ENCODE data around the gene NAA50.

The NAA50 gene

GRCh38 chr3:113736548-113737089 lies 9.4 kb downstream of the NAA50 start:
- Histone ChIP-seq H3K27ac (ENCODE audit: low read length) (no peak overlapping the region), H3K9ac (ENCODE audit: low read depth, low read length) (no peak overlapping the region), H3K9me3 (ENCODE audit: insufficient read depth, low read depth, low read length) (no peaks in the 10 kb centered on the region), H3K36me3 (ENCODE audit: insufficient read depth, low read depth, low read length) (peaks cover 11% of the 10 kb centered on the region), H3K4me3 (ENCODE audit: low read length) (no peak overlapping the region), H3K27me3 (ENCODE audit: insufficient read depth, low read length) (no peaks in the 10 kb centered on the region), H3K4me1 (ENCODE audit: insufficient read depth, low read length) (peaks cover 22% of the 10 kb centered on the region; the same call in 1 of the 2 replicates)

GRCh38 chr3:113731694-113732093 lies 14.4 kb downstream of the NAA50 start:
- Histone ChIP-seq H3K9me3 (ENCODE audit: insufficient read depth, low read depth, low read length) (no peaks in the 10 kb centered on the region), H3K36me3 (ENCODE audit: insufficient read depth, low read depth, low read length) (peaks cover 18% of the 10 kb centered on the region), H3K9ac (ENCODE audit: low read depth, low read length) (no peak overlapping the region), H3K4me3 (ENCODE audit: low read length) (no peak overlapping the region), H3K27me3 (ENCODE audit: insufficient read depth, low read length) (no peaks in the 10 kb centered on the region), H3K4me1 (ENCODE audit: insufficient read depth, low read length) (peaks cover 11% of the 10 kb centered on the region), H3K27ac (ENCODE audit: low read length) (no peak overlapping the region)

- Histone ChIP-seq H3K27ac (ENCODE audit: low read length) (no peak overlapping the region), H3K4me1 (ENCODE audit: insufficient read depth, low read length) (peaks cover 7% of the 10 kb centered on the region), H3K36me3 (ENCODE audit: insufficient read depth, low read depth, low read length) (peaks cover 18% of the 10 kb centered on the region), H3K9ac (ENCODE audit: low read depth, low read length) (no peak overlapping the region), H3K27me3 (ENCODE audit: insufficient read depth, low read length) (no peaks in the 10 kb centered on the region), H3K9me3 (ENCODE audit: insufficient read depth, low read depth, low read length) (no peaks in the 10 kb centered on the region), H3K4me3 (ENCODE audit: low read length) (no peak overlapping the region)
These were observed 15.5 kb downstream of the NAA50 start for GRCh38 chr3:113730550-113730949.

- H3K4me3 ChIP-seq (ENCODE audit: low read length) = no peak overlapping the region
- H3K9ac ChIP-seq (ENCODE audit: low read depth, low read length) = no peak overlapping the region
- peaks cover 33% of the 10 kb centered on the region for H3K36me3 ChIP-seq (ENCODE audit: insufficient read depth, low read depth, low read length)
- H3K4me1 ChIP-seq (ENCODE audit: insufficient read depth, low read length) = peaks cover 7% of the 10 kb centered on the region
- H3K9me3 ChIP-seq (ENCODE audit: insufficient read depth, low read depth, low read length) = no peaks in the 10 kb centered on the region
- no peak overlapping the region for H3K27ac ChIP-seq (ENCODE audit: low read length)
- no peaks in the 10 kb centered on the region for H3K27me3 ChIP-seq (ENCODE audit: insufficient read depth, low read length)
These were observed 17.4 kb downstream of the NAA50 start for GRCh38 chr3:113728661-113729060.

- Histone ChIP-seq H3K27me3 (ENCODE audit: insufficient read depth, low read length) (no peaks in the 10 kb centered on the region), H3K36me3 (ENCODE audit: insufficient read depth, low read depth, low read length) (peaks cover 79% of the 10 kb centered on the region), H3K4me3 (ENCODE audit: low read length) (no peak overlapping the region), H3K4me1 (ENCODE audit: insufficient read depth, low read length) (no peaks in the 10 kb centered on the region), H3K9ac (ENCODE audit: low read depth, low read length) (no peak overlapping the region), H3K9me3 (ENCODE audit: insufficient read depth, low read depth, low read length) (no peaks in the 10 kb centered on the region), H3K27ac (ENCODE audit: low read length) (no peak overlapping the region)
These were observed 24.4 kb downstream of the NAA50 start for GRCh38 chr3:113721636-113722035.

GRCh38 chr3:113719758-113720157 lies 26.3 kb downstream of the NAA50 start:
- Histone ChIP-seq H3K27me3 (ENCODE audit: insufficient read depth, low read length) (no peaks in the 10 kb centered on the region), H3K36me3 (ENCODE audit: insufficient read depth, low read depth, low read length) (peaks cover 80% of the 10 kb centered on the region), H3K4me3 (ENCODE audit: low read length) (no peak overlapping the region), H3K9ac (ENCODE audit: low read depth, low read length) (no peak overlapping the region), H3K27ac (ENCODE audit: low read length) (no peak overlapping the region), H3K4me1 (ENCODE audit: insufficient read depth, low read length) (no peaks in the 10 kb centered on the region), H3K9me3 (ENCODE audit: insufficient read depth, low read depth, low read length) (no peaks in the 10 kb centered on the region)

GRCh38 chr3:113719294-113719693 lies 26.8 kb downstream of the NAA50 start:
- Histone ChIP-seq H3K4me1 (ENCODE audit: insufficient read depth, low read length) (no peaks in the 10 kb centered on the region), H3K9ac (ENCODE audit: low read depth, low read length) (no peak overlapping the region), H3K4me3 (ENCODE audit: low read length) (no peak overlapping the region), H3K27me3 (ENCODE audit: insufficient read depth, low read length) (no peaks in the 10 kb centered on the region), H3K9me3 (ENCODE audit: insufficient read depth, low read depth, low read length) (no peaks in the 10 kb centered on the region), H3K27ac (ENCODE audit: low read length) (no peak overlapping the region), H3K36me3 (ENCODE audit: insufficient read depth, low read depth, low read length) (peaks cover 76% of the 10 kb centered on the region)

GRCh38 chr3:113717818-113718217 lies 28.2 kb downstream of the NAA50 start:
- H3K4me1 ChIP-seq (ENCODE audit: insufficient read depth, low read length) = no peaks in the 10 kb centered on the region
- H3K36me3 ChIP-seq (ENCODE audit: insufficient read depth, low read depth, low read length) = peaks cover 61% of the 10 kb centered on the region
- no peaks in the 10 kb centered on the region for H3K27me3 ChIP-seq (ENCODE audit: insufficient read depth, low read length)
- H3K9ac ChIP-seq (ENCODE audit: low read depth, low read length) = no peak overlapping the region
- H3K9me3 ChIP-seq (ENCODE audit: insufficient read depth, low read depth, low read length) = no peaks in the 10 kb centered on the region
- no peak overlapping the region for H3K27ac ChIP-seq (ENCODE audit: low read length)
- no peak overlapping the region for H3K4me3 ChIP-seq (ENCODE audit: low read length)

GRCh38 chr3:113717308-113717707 lies 28.7 kb downstream of the NAA50 start:
- H3K9ac ChIP-seq (ENCODE audit: low read depth, low read length) = no peak overlapping the region
- H3K27ac ChIP-seq (ENCODE audit: low read length) = no peak overlapping the region
- no peaks in the 10 kb centered on the region for H3K4me1 ChIP-seq (ENCODE audit: insufficient read depth, low read length)
- H3K27me3 ChIP-seq (ENCODE audit: insufficient read depth, low read length) = no peaks in the 10 kb centered on the region
- H3K36me3 ChIP-seq (ENCODE audit: insufficient read depth, low read depth, low read length) = peaks cover 56% of the 10 kb centered on the region
- H3K4me3 ChIP-seq (ENCODE audit: low read length) = no peak overlapping the region
- H3K9me3 ChIP-seq (ENCODE audit: insufficient read depth, low read depth, low read length) = no peaks in the 10 kb centered on the region

- no peak overlapping the region for H3K4me3 ChIP-seq (ENCODE audit: low read length)
- no peak overlapping the region for H3K27ac ChIP-seq (ENCODE audit: low read length)
- no peak overlapping the region for H3K9ac ChIP-seq (ENCODE audit: low read depth, low read length)
- no peaks in the 10 kb centered on the region for H3K27me3 ChIP-seq (ENCODE audit: insufficient read depth, low read length)
- H3K36me3 ChIP-seq (ENCODE audit: insufficient read depth, low read depth, low read length) = peaks cover 30% of the 10 kb centered on the region
- H3K4me1 ChIP-seq (ENCODE audit: insufficient read depth, low read length) = no peaks in the 10 kb centered on the region
- no peaks in the 10 kb centered on the region for H3K9me3 ChIP-seq (ENCODE audit: insufficient read depth, low read depth, low read length)
These were observed 31.3 kb downstream of the NAA50 start for GRCh38 chr3:113714702-113715101.

GRCh38 chr3:113712129-113712528 lies 33.9 kb downstream of the NAA50 start:
- Histone ChIP-seq H3K36me3 (ENCODE audit: insufficient read depth, low read depth, low read length) (peaks cover 5% of the 10 kb centered on the region), H3K9ac (ENCODE audit: low read depth, low read length) (no peak overlapping the region), H3K4me3 (ENCODE audit: low read length) (no peak overlapping the region), H3K27me3 (ENCODE audit: insufficient read depth, low read length) (no peaks in the 10 kb centered on the region), H3K4me1 (ENCODE audit: insufficient read depth, low read length) (no peaks in the 10 kb centered on the region), H3K27ac (ENCODE audit: low read length) (no peak overlapping the region), H3K9me3 (ENCODE audit: insufficient read depth, low read depth, low read length) (no peaks in the 10 kb centered on the region)

GRCh38 chr3:113707835-113708234 lies 38.2 kb downstream of the NAA50 start:
- Histone ChIP-seq H3K9me3 (ENCODE audit: insufficient read depth, low read depth, low read length) (no peaks in the 10 kb centered on the region), H3K27ac (ENCODE audit: low read length) (no peak overlapping the region), H3K4me1 (ENCODE audit: insufficient read depth, low read length) (no peaks in the 10 kb centered on the region), H3K36me3 (ENCODE audit: insufficient read depth, low read depth, low read length) (no peaks in the 10 kb centered on the region), H3K9ac (ENCODE audit: low read depth, low read length) (no peak overlapping the region), H3K4me3 (ENCODE audit: low read length) (no peak overlapping the region), H3K27me3 (ENCODE audit: insufficient read depth, low read length) (no peaks in the 10 kb centered on the region)

Data from iPS-20b (cell line).